ENCODE results near the gene SLC35A5.
"Not testable (repeated sequence)": the region's sequence is repeated elsewhere in the genome, so short reads cannot be mapped to it uniquely, and the experiment has no call there.

Gene SLC35A5

DNA sequence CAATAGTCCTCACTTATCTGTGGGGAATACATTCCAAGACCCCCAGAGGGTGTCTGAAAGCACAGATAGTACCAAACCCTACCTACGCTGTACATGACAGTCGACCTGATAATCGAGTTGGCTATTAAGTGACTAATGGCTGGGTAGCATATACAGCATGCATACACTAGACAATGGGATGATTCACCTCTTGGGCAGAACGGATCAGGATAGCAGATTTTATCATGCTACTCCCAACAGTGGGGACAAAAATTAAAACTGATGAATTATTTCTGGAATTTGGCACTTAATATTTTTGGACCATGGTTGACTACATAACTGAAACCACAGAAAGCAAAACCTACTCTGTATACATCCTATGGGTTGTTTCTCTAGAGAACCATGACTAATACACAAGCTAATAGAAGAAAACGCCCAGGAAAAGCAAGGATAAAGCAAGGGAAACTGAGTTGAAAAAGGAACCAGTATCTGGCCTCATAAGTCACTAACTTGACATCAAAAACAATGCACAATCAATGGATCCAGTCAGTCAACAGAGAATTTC lies 15.6 kb upstream of the SLC35A5 start:
- no peak for DNase-seq (ENCODE audit: insufficient read length, low spot score)
- no peak for TF ChIP-seq POU2F2 (IDR thresholded peaks at IDR 0.05; ENCODE audit: low read depth, low read length)
- no peak for TF ChIP-seq TAF1 (IDR thresholded peaks at IDR 0.05; ENCODE audit: low read depth, low read length)
- no peak for TF ChIP-seq SPI1 (IDR thresholded peaks at IDR 0.05; ENCODE audit: low read depth, low read length)
- no peak for TF ChIP-seq PAX5 (IDR thresholded peaks at IDR 0.05; ENCODE audit: insufficient read depth, low read length, severe bottlenecking)
- TF ChIP-seq POLR2AphosphoS5 (IDR thresholded peaks at IDR 0.05; ENCODE audit: low read depth, low read length), result no peak
- no peak for TF ChIP-seq POLR2A (IDR thresholded peaks at IDR 0.05; ENCODE audit: low read depth, low read length)
- FAIRE-seq, result no peak

GRCh38 chr3:112550859-112551258 lies 11.0 kb upstream of the SLC35A5 start:
- FAIRE-seq, result no peak

DNA sequence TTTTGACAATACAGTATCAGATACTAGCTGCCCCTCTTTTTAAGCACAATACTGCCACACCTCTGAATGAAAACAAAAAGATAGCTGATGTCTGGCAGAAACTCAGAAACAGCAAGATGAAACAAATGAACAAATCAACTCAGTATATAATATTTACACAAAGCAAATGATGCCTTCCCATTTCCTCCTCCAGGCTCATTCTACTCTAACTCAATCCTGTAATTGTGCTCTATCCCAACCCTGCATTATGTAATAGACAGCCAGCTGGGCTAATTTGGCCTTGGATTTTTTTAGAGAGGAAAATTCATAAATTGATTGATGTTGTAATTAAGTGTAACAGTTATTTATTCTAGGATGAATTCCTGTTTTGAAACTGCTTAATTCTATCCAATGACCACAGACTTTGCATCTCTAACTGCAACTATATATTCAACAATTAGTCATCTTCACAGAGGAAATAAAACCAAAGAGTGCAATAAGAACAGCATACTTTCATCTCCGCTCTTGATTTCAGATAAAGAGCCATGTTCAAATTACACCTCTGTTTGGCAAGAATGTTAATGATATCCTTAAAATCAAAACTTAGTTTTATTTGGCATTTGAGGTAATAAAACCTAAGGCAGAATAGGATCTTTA lies 6.2 kb upstream of the SLC35A5 start:
- FAIRE-seq (no peak), DNase-seq (ENCODE audit: insufficient read length, low spot score) (no peak)
- TF ChIP-seq POLR2AphosphoS5 (IDR thresholded peaks at IDR 0.05; ENCODE audit: low read depth, low read length), result no peak
- no peak for TF ChIP-seq PAX5 (IDR thresholded peaks at IDR 0.05; ENCODE audit: insufficient read depth, low read length, severe bottlenecking)
- TF ChIP-seq TAF1 (IDR thresholded peaks at IDR 0.05; ENCODE audit: low read depth, low read length), result no peak
- TF ChIP-seq POU2F2 (IDR thresholded peaks at IDR 0.05; ENCODE audit: low read depth, low read length), result no peak
- TF ChIP-seq POLR2A (IDR thresholded peaks at IDR 0.05; ENCODE audit: low read depth, low read length), result no peak
- TF ChIP-seq SPI1 (IDR thresholded peaks at IDR 0.05; ENCODE audit: low read depth, low read length), result no peak

More at GRCh38 chr3:112550859-112551258, 11.0 kb upstream of the SLC35A5 start:
- no peak for DNase-seq (ENCODE audit: insufficient read length, low spot score)
- TF ChIP-seq POLR2AphosphoS5 (IDR thresholded peaks at IDR 0.05; ENCODE audit: low read depth, low read length) (no peak), PAX5 (IDR thresholded peaks at IDR 0.05; ENCODE audit: insufficient read depth, low read length, severe bottlenecking) (no peak), POLR2A (IDR thresholded peaks at IDR 0.05; ENCODE audit: low read depth, low read length) (no peak), SPI1 (IDR thresholded peaks at IDR 0.05; ENCODE audit: low read depth, low read length) (no peak), POU2F2 (IDR thresholded peaks at IDR 0.05; ENCODE audit: low read depth, low read length) (no peak), TAF1 (IDR thresholded peaks at IDR 0.05; ENCODE audit: low read depth, low read length) (no peak)

DNA sequence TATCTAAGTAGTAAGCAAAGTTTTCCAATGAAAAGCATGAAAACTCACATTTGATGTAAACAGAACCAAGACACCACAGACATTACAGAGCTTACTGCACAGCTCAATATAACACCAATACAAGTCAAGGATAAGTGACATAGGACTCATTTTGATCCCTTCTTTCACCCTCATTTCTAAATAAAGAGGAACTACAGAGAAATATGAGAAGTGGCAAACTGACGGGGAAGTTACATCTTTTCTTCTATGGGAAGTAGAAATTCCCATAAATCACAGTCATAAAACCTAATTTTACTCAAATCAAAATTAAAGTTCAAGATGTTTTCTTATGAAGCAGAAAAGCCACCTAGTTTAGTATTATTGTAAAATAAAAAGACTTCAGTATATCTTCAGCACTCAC lies 3.9 kb upstream of the SLC35A5 start:
- TF ChIP-seq POLR2AphosphoS5 (IDR thresholded peaks at IDR 0.05; ENCODE audit: low read depth, low read length) (no peak), PAX5 (IDR thresholded peaks at IDR 0.05; ENCODE audit: insufficient read depth, low read length, severe bottlenecking) (no peak), TAF1 (IDR thresholded peaks at IDR 0.05; ENCODE audit: low read depth, low read length) (no peak), SPI1 (IDR thresholded peaks at IDR 0.05; ENCODE audit: low read depth, low read length) (no peak), POLR2A (IDR thresholded peaks at IDR 0.05; ENCODE audit: low read depth, low read length) (no peak), POU2F2 (IDR thresholded peaks at IDR 0.05; ENCODE audit: low read depth, low read length) (no peak)
- FAIRE-seq, result no peak

DNA sequence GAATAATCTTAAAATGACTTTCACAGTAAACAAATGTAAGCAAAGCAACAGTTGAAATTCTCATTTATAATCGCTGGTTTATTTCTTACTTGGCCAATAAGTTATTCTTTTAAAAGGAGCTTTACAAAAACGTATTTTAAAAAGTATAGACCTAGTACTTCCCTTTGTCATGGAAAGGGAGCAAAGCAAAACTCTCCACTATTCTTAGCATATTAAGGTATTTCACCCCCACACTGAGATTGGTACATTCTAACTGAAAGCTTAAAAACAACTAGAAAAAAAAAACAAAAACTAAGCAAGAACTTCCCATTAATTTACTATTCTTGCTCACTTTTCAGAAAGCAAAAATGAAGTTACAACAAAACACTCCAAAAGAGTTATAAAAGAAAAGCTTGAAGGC lies 1.5 kb upstream of the SLC35A5 start:
- FAIRE-seq, result no peak
- DNase-seq (ENCODE audit: insufficient read length, low spot score), result no peak
- no peak for TF ChIP-seq SPI1 (IDR thresholded peaks at IDR 0.05; ENCODE audit: low read depth, low read length)
- no peak for TF ChIP-seq PAX5 (IDR thresholded peaks at IDR 0.05; ENCODE audit: insufficient read depth, low read length, severe bottlenecking)
- no peak for TF ChIP-seq POLR2A (IDR thresholded peaks at IDR 0.05; ENCODE audit: low read depth, low read length)
- no peak for TF ChIP-seq POLR2AphosphoS5 (IDR thresholded peaks at IDR 0.05; ENCODE audit: low read depth, low read length)
- no peak for TF ChIP-seq POU2F2 (IDR thresholded peaks at IDR 0.05; ENCODE audit: low read depth, low read length)

More for the DNA sequence above, 3.9 kb upstream of the SLC35A5 start:
- DNase-seq (ENCODE audit: insufficient read length, low spot score), result no peak

GRCh38 chr3:112560721-112561483 lies 943 bp upstream of the SLC35A5 start:
- TF ChIP-seq TAF1 (IDR thresholded peaks at IDR 0.05; ENCODE audit: low read depth, low read length), result no peak
- TF ChIP-seq POLR2A (IDR thresholded peaks at IDR 0.05; ENCODE audit: low read depth, low read length), result no peak
- no peak; the same call in 1 of the 2 replicates for TF ChIP-seq POLR2AphosphoS5 (IDR thresholded peaks at IDR 0.05; ENCODE audit: low read depth, low read length)
- no peak for TF ChIP-seq SPI1 (IDR thresholded peaks at IDR 0.05; ENCODE audit: low read depth, low read length)
- TF ChIP-seq POU2F2 (IDR thresholded peaks at IDR 0.05; ENCODE audit: low read depth, low read length), result no peak
- no peak for TF ChIP-seq PAX5 (IDR thresholded peaks at IDR 0.05; ENCODE audit: insufficient read depth, low read length, severe bottlenecking)
- no peak for FAIRE-seq
- peak; percentile 35 for DNase-seq (ENCODE audit: insufficient read length, low spot score)

DNA sequence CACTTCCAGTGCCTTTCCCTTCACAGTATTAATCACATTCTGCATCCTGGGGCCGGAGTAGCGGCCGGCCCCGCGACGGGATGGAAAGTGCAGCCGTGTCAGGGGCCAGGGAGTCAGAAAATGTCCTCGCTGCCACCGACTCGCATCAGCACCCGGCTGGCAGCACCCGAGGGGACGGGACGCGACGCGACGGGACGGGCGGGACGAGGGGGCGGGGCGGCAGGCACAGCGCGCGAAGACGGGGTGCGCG lies 436 bp upstream of the SLC35A5 start:
- FAIRE-seq (no peak), DNase-seq (ENCODE audit: insufficient read length, low spot score) (peak; percentile 35)
- TF ChIP-seq POLR2AphosphoS5 (IDR thresholded peaks at IDR 0.05; ENCODE audit: low read depth, low read length) (no peak; the same call in 1 of the 2 replicates), POU2F2 (IDR thresholded peaks at IDR 0.05; ENCODE audit: low read depth, low read length) (no peak), PAX5 (IDR thresholded peaks at IDR 0.05; ENCODE audit: insufficient read depth, low read length, severe bottlenecking) (no peak), SPI1 (IDR thresholded peaks at IDR 0.05; ENCODE audit: low read depth, low read length) (no peak), POLR2A (IDR thresholded peaks at IDR 0.05; ENCODE audit: low read depth, low read length) (no peak), TAF1 (IDR thresholded peaks at IDR 0.05; ENCODE audit: low read depth, low read length) (no peak)

DNA sequence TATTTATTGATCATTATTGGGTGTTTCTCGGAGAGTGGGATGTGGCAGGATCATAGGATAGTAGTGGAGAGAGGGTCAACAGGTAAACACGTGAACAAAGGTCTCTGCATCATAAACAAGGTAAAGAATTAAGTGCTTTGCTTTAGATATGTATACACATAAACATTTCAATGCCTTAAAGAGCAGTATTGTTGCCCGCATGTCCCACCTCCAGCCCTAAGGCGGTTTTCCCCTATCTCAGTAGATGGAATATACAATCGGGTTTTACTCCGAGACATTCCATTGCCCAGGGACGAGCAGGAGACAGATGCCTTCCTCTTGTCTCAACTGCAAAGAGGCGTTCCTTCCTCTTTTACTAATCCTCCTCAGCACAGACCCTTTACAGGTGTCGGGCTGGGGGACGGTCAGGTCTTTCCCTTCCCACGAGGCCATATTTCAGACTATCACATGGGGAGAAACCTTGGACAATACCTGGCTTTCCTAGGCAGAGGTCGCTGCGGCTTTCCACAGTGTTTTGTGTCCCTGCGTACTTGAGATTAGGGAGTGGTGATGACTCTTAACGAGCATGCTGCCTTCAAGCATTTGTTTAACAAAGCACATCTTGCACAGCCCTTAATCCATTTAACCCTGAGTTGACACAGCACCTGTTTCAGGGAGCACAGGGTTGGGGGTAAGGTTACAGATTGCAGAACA lies 2.5 kb downstream of the SLC35A5 start:
- not testable (repeated sequence) for FAIRE-seq; DNase-seq (ENCODE audit: insufficient read length, low spot score)

- TF ChIP-seq POU2F2 (IDR thresholded peaks at IDR 0.05; ENCODE audit: low read depth, low read length), result no peak
- TF ChIP-seq SPI1 (IDR thresholded peaks at IDR 0.05; ENCODE audit: low read depth, low read length), result no peak
- TF ChIP-seq POLR2AphosphoS5 (IDR thresholded peaks at IDR 0.05; ENCODE audit: low read depth, low read length), result no peak
- TF ChIP-seq TAF1 (IDR thresholded peaks at IDR 0.05; ENCODE audit: low read depth, low read length), result no peak
- TF ChIP-seq POLR2A (IDR thresholded peaks at IDR 0.05; ENCODE audit: low read depth, low read length), result no peak
- no peak for TF ChIP-seq PAX5 (IDR thresholded peaks at IDR 0.05; ENCODE audit: insufficient read depth, low read length, severe bottlenecking)
- no peak for DNase-seq (ENCODE audit: insufficient read length, low spot score)
- no peak for FAIRE-seq
These were observed 3.1 kb downstream of the SLC35A5 start for GRCh38 chr3:112564940-112565305.
